GM19043 (cell line): ENCODE measurements around the gene RIIAD1.

ENCODE experiments used
- ATAC-seq: cut with Tn5 transposase; IDR thresholded peaks from one replicate; pipeline ENCODE4 v1.9.1; 2021; ENCODE audit warnings: low read depth; ENCODE audit not compliant: unreplicated experiment

RIIAD1 gene

DNA sequence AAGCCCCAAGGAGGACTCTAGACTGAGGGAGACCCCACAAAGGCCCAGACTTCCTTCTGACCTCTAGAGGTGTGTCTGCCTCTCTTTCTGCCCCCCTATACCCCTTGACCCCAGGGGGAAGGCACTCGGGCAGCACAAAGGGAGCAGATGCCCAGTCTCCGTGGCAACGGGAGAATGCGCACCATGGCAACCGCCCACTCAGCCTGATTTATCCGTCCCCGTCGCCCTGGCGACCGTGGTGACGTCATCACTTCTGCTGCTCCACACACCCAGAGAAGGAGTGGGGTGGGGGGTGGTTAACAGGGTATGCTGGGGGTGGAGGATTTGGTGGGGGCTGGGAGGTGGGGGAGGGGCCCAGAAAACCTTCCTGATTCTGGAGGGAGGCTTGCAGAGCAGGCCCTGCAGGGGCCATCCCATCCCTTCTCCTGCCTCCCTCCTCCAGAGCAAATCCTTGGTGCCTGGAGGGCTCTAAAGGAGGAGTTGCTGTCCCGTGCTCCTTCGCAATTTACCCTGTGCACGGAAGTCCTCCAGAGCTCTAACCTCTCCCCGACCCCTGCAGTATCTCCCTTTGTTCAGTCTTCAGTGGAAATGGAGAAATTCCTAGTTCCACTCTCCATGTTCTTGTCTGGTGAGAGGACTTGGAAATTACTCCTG lies 11.0 kb upstream of the RIIAD1 start:
- ATAC-seq, result no peak

DNA sequence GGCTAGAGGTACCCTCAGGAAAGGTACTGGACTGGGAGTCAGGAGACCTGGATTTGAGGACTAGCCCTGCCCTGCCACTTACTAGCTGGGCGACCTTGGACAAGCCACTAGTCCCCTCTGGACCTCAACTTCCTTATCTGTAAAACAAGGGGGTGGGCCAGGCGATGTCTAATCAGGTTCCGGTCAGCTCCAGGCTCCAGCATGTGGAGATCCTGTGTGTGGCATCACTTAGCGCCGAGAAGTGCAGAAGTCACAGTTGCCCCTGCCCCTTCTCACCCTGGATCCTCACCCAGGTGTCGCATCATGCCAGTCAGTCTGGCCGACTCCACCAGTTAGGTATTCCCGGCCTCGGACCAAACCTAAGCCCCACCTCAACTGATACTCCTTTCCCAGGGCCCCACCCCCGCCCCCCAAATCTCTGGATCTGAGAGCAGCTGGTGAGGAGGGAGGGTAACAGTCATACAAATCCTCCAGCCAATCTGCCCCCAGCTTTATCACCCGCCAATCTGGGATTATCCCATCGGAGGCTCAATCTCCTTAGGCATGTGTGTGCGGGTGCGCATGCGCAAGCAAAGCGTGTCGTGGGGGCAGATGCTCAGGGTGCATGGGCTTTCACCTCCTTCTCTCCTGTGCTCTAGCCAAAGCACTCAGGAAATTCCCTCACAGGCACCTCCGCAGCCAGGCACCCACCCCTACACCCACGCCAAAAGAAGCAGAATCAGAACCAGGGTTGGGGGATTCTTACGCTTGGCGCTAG lies 10.1 kb upstream of the RIIAD1 start:
- no peak for ATAC-seq

DNA sequence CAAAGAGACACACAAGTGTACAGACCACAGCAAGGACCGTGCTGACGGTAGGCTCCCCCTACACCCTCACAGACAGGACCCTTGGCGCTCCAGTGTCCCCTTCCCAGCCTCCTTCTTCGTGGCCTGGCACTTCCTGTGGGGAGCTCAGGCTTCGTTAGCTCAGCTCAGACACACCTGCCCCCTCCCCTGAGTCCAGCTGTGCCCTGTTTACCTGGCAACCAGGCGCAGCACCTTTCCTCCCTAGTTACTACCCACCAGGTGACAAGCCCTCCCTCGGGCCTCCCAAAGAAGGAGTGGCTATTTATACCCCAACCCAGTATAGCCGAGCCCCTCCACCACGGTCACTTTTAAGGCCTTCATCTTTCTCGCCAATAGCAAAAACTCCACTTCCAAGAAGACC lies 9.4 kb upstream of the RIIAD1 start:
- ATAC-seq, result no peak

DNA sequence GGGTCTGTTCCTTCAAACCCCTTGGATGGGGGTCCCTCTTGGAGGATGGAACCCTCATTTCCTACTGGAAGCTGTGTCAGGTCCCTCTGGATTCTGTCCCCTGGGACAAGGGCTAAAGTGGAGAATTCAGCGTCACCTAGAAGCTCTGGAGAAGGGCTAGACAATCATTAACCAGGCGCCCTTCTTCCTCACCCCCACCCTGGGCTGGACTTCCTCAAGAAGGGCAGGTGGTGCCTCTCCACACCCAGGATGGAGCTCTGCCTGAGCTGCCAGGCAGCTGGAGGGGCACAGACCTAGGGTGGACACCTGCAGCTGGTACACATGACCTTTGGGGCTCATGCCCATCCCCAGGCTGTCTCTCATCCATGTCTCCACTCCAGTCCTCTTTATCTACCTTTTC lies 8.3 kb upstream of the RIIAD1 start:
- ATAC-seq, result no peak

DNA sequence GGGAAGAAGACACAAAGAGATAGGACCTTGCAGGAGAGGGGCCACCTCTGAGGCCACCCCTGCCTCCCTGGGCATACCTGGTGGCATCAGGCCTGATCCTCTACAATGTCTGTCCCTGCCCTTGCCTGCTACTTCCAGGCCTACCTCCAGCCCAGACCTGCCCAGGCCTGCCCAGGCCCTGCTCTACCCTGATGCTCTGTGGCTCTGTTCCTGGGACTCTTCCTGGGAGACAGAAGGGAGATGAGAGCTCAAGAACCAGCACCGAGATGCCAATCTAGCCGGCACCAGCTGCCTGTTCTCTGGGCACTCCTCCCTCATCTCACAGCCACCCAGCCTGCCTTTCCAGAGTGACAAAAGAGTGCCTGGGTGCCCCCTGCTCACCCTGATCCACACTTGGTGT lies 7.4 kb upstream of the RIIAD1 start:
- ATAC-seq, result no peak

DNA sequence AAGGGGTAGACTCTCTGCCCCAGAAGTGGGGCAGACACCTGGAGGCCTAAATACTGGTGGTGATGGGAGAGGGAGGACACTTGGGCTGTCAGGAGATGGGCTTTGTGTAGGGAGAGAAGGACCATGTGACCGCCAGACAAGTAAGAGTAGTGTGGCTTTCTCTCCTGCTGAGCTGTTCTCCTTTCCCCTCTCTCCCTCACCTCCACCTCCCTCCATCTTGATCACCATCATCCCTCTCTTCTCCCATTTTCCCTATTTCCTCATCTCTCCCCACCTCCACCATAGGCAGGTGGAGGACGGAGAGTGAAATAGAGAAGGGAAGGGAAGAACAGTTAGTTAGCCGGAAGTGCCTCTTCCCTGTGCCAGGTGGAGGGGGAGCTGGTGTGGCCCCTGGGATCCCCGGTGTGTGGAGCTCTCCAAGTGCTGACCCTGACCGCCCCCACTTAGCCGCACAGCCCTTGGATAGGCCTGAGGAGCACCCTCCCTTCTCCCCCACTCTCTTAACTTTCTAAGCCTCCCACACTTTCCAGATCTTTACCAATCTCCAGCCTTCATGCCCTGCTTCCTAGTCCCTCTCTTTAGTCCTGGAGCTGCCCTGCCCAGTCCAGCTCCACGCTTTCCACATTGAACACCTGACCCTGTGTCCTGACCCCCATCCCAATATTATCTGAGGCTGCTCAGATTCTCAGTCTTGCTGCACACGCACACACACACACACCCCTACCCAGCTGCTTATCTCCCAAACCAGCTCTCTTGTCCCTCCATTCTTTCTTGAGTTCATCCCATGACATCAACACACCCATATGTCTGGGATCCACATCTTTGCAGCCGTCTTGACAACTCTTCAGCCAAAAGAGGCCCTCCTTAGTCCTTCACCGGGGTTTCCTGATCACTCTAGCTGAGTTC lies 6.2 kb upstream of the RIIAD1 start:
- ATAC-seq, result no peak

DNA sequence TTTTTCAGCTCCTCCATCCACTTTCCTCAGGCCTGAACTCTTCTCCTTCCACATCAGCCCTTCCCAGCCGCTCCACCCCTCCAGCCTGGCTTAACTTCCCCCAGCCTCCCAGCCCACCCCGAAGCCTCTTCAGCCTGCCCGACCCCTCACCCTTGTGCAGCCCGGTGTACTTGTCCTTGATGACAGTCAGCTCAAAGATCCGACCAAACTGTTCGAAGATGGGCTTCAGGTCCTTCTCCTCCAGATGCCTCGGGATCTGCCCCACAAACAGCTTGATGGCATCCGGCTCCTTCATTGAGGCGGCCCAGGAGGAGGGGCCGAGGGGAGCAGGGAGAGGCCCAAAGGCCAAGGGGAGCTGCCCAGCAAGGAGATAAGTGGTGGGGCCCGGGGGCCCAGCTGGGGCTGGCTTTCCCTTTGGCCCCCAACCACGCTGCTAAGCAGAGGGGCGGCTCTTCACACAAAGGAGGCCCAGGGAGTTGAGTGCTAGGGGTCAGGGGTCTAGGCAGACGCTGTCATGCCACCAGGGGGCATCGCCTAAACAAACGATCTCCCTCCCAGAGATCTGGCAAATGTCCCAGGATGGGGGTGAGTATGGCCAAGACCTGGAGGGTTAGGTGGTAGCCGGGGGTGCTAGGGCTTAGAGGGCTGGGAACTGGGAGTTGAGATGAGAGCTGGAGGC lies 5.5 kb upstream of the RIIAD1 start:
- ATAC-seq, result no peak

DNA sequence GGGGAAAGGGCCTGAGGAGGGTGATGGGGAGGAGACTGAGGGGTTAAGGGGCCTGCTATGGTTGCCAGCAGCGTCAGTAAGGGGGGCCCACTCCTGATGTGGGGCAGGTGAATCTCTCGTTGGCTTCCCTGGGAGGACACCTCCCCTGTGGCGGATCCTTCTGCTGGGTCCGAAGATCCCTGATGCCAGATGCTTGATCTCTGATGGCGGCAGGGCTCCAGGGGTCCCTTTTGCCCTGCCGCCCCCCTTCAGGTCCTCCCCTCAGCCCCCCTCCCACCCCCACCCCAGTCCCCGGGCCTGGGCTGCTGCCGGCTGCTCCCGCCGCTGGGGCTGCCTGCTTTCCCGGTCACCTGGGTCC lies 4.9 kb upstream of the RIIAD1 start:
- no peak for ATAC-seq

DNA sequence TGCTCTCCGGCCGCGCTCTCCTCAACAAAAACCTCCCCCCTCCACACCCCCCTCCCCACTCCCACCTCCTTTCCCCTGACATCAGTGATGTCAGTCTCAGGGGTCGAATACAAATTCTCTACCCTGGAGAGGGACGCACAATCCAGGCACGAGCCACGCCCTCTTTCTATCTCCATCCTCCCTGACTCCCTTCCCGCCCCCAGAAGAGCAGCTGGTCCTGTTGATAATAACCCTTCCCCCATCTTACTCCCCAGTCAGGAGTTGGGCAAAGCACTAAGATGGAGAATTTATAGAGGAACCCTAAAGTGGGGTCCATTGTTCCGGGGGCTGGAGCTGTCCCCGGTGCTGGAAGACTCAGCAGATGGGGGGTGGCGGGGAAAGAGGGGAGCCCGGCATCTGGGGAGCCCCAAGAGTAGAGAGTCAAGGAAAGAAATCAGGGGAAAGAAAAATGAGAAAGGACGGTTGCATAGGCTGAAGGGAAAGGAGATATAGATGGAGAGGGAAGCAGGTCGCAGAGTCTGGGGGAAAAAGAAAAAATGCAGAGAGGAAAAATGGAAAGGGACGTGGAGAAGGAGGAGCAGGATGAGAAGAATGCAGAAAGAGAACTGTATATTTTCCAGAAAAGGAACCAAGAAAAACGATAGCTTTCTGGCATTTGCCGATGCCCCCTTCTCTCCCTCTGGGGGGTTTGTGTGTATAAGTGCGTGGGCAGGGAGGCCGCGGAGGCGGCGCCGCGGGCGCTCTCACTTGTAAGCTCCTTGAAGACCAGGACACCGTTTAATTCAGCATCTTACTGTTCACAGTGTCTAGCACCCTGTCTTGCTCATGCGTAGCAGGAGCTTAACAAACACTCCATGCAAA lies 4.3 kb upstream of the RIIAD1 start, which contains the start of gene CELF3:
Gene CELF3, minus strand, starts transcription at position 33 of the 861 bp plus-strand sequence. CDS start 783 bp downstream, outside the sequence.
- ATAC-seq, result no peak

DNA sequence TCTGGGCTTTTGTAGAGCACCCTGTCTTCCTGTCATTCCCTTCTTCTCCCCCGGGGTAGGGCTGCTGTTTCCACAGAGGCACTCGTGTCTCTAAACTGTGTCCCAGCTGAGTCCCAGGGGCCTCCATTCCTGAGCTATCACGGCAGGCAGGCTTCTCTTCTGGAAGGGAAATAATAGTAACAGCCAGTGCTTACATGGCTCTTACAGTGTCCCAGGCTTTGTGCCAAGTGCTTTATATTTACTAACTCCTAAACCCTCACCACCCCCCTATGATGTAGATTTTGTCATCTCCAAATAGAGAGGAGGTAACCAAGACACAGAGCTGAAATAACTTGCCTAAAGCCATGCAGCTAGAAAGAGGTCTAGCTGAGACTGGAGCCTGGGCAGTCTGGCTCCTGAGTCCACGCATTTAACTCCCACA lies 3.3 kb upstream of the RIIAD1 start:
- no peak for ATAC-seq

DNA sequence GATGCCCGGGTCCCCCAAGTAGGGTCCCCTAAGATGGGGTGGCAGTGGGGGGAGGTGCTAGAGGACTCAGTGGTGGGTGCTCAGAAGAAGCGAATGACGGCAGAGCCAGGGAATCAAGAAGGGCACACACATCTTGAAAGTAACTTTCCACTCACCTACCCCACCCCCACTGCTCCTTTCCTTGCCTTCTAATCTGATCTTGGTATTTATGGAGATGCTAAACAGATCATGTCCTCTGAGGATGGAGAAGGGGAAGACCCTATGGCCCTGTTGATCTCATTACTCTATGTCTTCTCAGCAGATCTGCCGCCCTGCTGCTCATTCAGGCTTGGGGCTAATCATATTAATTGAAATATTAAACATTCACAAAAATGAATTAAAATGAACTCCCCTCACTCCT lies 2.7 kb upstream of the RIIAD1 start:
- no peak for ATAC-seq

DNA sequence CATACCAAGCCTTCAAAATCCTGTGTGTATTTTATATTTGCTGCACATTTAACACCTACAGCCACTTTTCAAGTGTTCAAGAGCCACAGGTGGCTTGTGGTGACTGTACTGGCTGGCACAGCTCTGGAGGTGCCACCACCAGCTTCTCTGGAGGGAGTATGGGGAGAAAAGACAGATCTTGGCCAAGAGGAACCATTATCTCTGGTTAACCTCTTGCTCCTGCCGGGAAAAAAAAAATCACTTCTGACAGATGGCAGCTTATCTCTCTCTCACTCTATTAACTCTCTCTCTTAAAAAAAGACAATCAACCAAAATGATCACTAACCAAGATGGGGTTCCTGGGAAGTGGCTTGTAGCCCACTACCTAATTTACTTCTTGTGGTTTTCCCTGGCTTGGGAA lies 1.2 kb upstream of the RIIAD1 start:
- ATAC-seq, result no peak

DNA sequence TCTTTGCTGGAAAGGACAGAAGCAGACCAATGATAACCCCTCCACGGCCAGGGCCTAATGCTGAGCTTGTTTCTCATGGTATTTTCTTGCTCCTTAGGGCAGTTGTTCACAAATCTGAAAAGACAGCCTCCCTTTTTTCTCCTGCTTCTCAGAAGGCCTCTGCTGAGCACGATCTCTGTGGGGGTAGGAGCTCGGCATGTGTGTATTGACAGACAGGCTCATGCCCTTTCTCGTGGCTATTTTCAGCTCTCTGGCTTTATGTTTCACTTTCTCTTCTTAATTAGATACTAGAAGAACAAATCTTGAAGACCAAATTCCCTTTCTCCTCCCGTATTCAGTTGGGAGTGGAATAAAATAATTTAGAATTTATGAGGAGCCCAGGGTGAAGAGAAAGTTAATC lies 768 bp upstream of the RIIAD1 start:
- ATAC-seq, result no peak

DNA sequence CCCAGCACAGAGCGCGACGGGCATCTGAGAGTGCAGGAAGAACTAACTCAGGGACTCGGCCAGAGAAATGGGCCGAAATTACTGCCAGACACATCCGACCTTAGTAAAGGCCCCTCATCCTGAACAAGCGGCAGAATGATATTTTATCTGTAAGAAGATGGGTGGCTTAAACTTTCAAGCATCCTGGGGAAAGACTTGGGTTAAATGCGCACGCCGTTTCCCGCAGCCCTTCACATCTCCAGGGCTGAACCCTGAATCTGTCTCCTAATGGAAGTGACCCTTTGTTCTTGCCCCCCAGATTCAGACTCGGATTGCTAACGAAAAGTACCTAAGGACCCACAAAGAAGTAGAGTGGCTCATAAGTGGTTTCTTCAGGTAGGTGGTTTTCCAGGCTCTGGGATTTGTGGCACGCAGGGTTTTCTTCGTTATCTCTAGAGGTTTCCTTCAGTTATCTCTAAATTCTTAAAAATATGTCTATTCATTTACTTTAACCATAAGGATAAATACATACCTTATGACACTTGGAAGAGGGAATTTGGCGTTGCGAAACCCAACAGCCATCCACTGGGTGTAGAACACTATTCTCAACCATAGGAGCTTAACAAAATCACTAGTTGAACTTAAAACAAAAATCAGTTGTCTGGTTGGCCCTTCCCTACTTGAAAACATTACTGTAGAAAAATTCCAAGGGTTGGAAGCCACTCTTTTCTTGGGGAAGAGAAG lies 627 bp downstream of the RIIAD1 start:
- no peak for ATAC-seq

DNA sequence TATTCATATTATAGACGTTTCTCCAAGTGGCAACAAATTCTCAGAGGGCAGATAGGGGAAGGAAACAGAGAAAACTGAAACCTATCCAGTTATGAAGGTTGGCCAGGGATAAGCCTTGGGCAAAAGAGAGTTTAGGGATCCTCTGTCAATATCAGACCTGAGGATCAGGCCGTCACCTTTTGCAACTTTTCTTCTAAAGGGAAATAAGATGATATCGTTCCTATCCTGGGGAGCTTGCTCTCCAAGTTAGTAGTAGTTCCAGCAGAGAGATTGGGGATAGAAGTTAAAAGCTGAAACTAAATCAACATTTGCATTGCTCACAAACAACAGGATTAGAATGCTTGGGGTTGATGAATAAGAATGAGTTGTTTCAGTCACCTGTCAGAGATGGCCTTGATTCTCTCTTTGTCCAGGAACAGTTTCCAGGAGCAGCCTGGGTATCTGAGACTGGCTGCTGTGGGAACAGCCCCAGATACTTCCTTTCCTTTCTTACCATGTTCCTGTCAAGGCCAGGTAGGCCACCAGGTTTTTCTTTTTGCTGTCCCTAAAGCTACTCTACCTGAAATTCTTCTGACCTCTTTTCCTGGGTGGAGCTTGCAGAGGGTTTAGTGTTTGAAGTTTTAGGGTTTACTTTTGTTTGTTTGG lies 2.5 kb downstream of the RIIAD1 start:
- no peak for ATAC-seq

DNA sequence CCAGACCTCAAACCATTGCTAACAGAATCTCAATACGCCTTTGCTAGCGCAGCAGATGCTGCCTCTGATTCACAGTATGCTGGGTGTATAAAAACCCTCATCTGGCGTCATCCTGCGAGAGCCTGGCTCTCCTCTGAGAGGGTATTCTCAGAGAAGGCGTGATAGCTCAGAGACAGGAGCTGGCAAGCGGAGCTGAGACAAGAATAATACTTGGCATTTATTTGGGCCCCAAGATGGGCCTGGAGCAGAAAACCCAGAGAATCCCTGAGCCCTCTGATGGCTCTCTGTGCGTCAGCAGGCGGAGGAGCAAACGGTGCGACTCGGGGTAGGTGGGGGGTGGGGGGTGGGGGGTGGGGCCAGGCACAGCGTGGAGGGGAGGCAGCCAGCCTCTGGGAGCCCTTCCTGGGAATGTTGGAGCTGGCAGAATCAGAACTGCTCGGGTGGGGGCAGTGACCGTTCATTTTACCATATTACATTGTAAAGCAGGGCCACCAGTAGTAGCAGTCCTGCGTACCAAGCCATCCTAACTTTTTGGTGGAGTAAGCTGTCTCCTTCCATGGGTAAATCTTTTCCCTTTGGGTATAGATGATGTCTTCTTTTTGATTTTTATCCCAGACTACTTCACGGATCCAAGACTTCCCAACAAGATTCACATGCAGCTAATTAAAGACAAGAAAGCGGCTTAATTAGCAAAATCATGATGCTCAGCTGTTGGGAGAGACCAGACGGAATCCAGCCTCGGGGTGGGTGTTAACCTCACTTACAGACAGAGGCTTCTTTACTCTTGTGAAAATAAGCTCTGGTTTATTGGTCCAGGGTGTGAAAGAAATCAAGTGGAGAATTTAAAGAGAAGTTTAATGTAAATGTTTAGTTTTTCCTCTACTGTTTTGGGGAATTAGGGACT lies 7.1 kb downstream of the RIIAD1 start:
- no peak for ATAC-seq

DNA sequence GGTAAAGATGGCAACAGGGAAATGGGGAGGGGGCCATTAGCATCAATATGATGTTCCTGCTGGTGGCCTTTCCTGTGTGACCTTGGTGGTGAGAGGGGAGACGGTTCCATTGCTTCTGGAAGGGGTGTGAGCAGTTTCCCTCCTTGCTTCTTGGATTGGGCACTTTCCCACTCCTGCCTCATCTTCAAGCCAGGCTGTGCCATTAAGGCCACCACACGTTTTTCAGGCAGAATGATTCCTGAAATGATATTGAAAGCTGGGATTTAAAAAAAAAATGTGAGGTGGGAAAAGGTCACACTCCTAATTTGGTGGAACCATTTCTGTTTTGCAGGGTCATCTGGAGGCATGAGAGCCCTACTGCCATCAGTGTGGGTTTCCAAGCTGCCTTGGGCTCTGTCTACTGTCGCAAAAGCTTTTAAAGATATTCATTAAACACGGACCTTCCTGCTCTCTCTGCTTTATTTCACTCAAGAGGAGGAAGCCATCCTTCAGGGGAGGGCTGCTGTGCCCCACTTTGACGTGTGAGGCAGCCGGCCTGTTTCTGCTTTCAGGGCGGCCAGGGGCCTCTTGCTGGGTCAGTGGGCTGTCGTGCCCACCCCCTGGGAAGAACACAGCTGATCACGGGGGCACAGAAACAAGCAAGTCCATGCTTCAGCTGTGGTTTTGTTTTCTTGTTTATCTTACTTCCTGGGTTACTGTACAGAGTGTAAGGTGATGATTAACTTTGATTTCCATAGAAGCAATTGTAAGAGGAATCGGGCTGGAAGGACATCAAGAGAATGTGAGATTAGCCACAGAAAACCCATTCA lies 8.0 kb downstream of the RIIAD1 start:
- ATAC-seq, result no peak
